HUES6 (cell line): Measurements from ENCODE around the gene PPP1R9A.

ENCODE experiments used
- H3K27ac ChIP-seq: 2 replicates; pipeline ENCODE4 v1.7.0; 2013; ENCODE audit warnings: low read depth, mild to moderate bottlenecking, low read length, inconsistent platforms
- H3K27me3 ChIP-seq: 2 replicates; pipeline ENCODE4 v1.6.1; 2013; ENCODE audit warnings: low read length; ENCODE audit not compliant: control insufficient read depth, insufficient read depth
- H3K36me3 ChIP-seq: 2 replicates; pipeline ENCODE4 v1.6.1; 2013; ENCODE audit warnings: low read length; ENCODE audit not compliant: control insufficient read depth, insufficient read depth
- H3K4me1 ChIP-seq: 2 replicates; pipeline ENCODE4 v1.6.1; 2013; ENCODE audit warnings: low read length; ENCODE audit not compliant: control insufficient read depth, insufficient read depth
- H3K4me3 ChIP-seq: 2 replicates; pipeline ENCODE4 v1.5.1; 2013; ENCODE audit warnings: low read depth, low read length
- H3K9ac ChIP-seq: one replicate; pipeline ENCODE4 v1.6.1; 2013; ENCODE audit warnings: mild to moderate bottlenecking, low read length
- H3K9me3 ChIP-seq: 2 replicates; pipeline ENCODE4 v1.6.1; 2013; ENCODE audit warnings: low read depth, low read length; ENCODE audit not compliant: control insufficient read depth, insufficient read depth

PPP1R9A gene

GRCh38 chr7:95204618-95205017 is 297.2 kb downstream of the PPP1R9A start:
- Histone ChIP-seq H3K4me1 (no peaks in the 10 kb centered on the region), H3K27ac (no peak overlapping the region), H3K27me3 (no peaks in the 10 kb centered on the region), H3K36me3 (no peaks in the 10 kb centered on the region), H3K9ac (no peak overlapping the region), H3K9me3 (no peaks in the 10 kb centered on the region), H3K4me3 (no peak overlapping the region)

- Histone ChIP-seq H3K4me1 (no peaks in the 10 kb centered on the region), H3K36me3 (no peaks in the 10 kb centered on the region), H3K9ac (no peak overlapping the region), H3K4me3 (no peak overlapping the region), H3K27ac (no peak overlapping the region), H3K27me3 (no peaks in the 10 kb centered on the region), H3K9me3 (no peaks in the 10 kb centered on the region)
Measured at GRCh38 chr7:95205665-95206225, 298.4 kb downstream of the PPP1R9A start.

DNA sequence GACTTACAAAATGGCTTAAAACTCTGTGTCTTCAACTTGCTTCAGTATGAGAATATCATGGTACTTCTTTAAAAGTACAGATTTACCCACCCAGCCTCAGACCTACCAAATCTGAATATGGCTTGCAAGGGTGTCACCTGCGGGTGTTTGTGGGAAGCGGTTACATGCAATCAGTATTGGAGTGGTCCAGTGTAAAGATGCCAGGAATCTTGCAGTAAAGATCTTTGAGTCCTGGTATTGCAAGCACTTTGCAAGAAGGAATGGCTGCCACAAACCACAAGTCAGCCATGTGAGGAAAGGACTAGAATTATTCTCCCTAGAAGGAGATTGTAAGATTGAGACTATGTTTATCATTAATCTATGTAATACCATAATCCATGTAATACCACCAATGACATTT is 301.9 kb downstream of the PPP1R9A start:
- Histone ChIP-seq H3K36me3 (no peaks in the 10 kb centered on the region), H3K9me3 (no peaks in the 10 kb centered on the region), H3K4me1 (no peaks in the 10 kb centered on the region), H3K4me3 (no peak overlapping the region), H3K27me3 (no peaks in the 10 kb centered on the region), H3K27ac (no peak overlapping the region), H3K9ac (no peak overlapping the region)

GRCh38 chr7:95209788-95210187 is 302.4 kb downstream of the PPP1R9A start:
- H3K9me3 ChIP-seq, result no peaks in the 10 kb centered on the region
- H3K27ac ChIP-seq, result no peak overlapping the region
- H3K9ac ChIP-seq, result no peak overlapping the region
- H3K4me1 ChIP-seq, result no peaks in the 10 kb centered on the region
- H3K36me3 ChIP-seq, result no peaks in the 10 kb centered on the region
- H3K4me3 ChIP-seq, result no peak overlapping the region
- no peaks in the 10 kb centered on the region for H3K27me3 ChIP-seq

- H3K4me1 ChIP-seq, result no peaks in the 10 kb centered on the region
- no peak overlapping the region for H3K27ac ChIP-seq
- H3K9ac ChIP-seq, result no peak overlapping the region
- H3K27me3 ChIP-seq, result no peaks in the 10 kb centered on the region
- no peaks in the 10 kb centered on the region for H3K9me3 ChIP-seq
- no peak overlapping the region for H3K4me3 ChIP-seq
- H3K36me3 ChIP-seq, result no peaks in the 10 kb centered on the region
Measured at GRCh38 chr7:95213148-95213547, 305.8 kb downstream of the PPP1R9A start.

DNA sequence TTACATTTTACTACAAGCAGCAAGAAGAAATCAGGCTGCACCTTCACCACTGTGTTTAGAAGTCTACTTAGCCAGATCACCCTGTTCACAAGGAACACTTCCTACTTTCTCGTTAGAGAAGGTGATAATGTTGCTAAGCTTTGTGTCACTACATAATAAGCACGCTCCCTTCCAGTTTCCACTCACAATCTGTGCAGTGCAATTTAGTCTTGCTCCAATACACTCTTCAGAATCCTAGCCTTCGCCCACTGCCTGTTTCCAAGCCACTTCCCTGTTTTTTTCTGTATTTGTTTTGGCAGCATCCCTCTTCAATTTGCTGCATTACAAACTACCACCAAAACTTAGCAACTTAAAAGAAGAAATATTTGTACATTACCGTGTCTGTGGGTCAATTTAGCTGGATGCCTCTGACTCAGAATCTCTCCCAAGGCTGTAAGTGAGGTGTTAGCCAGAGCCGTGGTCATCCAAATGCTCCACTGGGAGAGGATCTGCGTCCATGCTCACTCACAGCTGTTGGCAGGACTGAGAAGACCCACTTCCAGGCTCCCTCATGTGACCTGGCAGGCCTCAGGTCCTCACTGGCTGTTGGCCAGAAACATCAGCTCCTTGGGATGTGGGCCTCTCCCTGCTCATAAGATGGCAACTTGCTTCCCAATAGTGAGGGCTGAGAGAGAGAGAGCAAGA is 306.6 kb downstream of the PPP1R9A start:
- Histone ChIP-seq H3K27me3 (no peaks in the 10 kb centered on the region), H3K4me3 (no peak overlapping the region), H3K9me3 (no peaks in the 10 kb centered on the region), H3K4me1 (no peaks in the 10 kb centered on the region), H3K36me3 (no peaks in the 10 kb centered on the region), H3K9ac (no peak overlapping the region), H3K27ac (no peak overlapping the region)

DNA sequence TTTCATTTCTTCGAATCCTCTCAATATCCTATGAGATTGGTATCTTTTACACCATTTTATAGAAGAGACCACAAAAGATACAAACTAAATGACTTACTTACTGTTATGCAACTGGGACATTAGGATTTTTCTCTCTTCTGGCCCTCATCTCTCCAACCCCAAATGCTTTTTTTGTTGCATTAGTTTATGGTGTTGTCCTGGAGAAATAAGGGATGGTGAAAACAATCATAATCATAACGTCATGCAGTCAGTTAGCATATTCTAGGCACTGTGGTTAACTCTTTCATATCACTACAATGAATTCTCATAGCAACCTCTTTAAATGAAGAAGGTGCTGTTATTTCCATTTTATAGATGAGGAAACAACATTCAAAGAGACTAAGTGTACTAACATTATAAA is 312.3 kb downstream of the PPP1R9A start:
- no peak overlapping the region for H3K4me3 ChIP-seq
- H3K9me3 ChIP-seq, result no peaks in the 10 kb centered on the region
- H3K36me3 ChIP-seq, result no peaks in the 10 kb centered on the region
- H3K4me1 ChIP-seq, result no peaks in the 10 kb centered on the region
- no peak overlapping the region for H3K9ac ChIP-seq
- H3K27me3 ChIP-seq, result no peaks in the 10 kb centered on the region
- H3K27ac ChIP-seq, result no peak overlapping the region

DNA sequence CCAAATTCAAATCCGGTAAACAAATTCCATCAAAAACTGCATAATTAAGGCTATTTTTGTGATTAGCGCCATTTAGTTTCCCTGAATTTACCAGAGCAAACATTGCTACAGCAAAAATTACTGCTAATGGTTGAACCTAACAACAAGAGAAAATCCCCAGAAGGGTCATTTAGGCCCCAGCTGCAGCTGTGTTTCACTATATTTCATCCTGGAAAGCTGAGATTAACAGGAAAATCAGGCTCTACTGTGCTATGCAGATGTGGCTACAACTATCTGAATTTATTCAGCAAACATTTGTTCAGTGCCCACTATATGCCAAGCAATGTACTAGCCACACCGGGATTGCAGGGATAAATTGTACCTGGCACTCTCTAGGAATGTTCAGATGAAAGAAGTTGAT is 312.9 kb downstream of the PPP1R9A start:
- Histone ChIP-seq H3K27ac (no peak overlapping the region), H3K4me1 (no peaks in the 10 kb centered on the region), H3K36me3 (no peaks in the 10 kb centered on the region), H3K4me3 (no peak overlapping the region), H3K9me3 (no peaks in the 10 kb centered on the region), H3K9ac (no peak overlapping the region), H3K27me3 (no peaks in the 10 kb centered on the region)

DNA sequence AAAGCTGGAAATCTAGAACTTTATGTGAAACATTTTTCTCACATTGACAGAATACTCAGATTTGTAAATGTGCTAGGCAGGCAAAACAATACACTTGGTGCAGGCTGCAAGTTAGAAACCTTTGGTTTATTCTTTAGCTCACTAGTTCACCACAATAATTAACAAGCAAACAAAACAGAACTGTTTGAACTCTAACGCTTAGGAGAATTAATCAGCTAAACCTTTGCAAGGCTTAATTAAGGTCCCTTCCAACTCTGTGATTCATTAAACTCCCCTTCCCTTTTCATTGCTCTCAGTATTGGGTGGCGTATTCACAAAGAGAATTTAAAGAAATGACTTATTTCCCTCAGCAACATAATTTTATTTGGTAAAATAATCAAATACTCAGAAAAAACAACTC is 317.9 kb downstream of the PPP1R9A start:
- H3K9me3 ChIP-seq, result no peaks in the 10 kb centered on the region
- H3K27ac ChIP-seq, result no peak overlapping the region
- no peaks in the 10 kb centered on the region for H3K27me3 ChIP-seq
- H3K36me3 ChIP-seq, result no peaks in the 10 kb centered on the region
- no peaks in the 10 kb centered on the region for H3K4me1 ChIP-seq
- H3K4me3 ChIP-seq, result no peak overlapping the region
- no peak overlapping the region for H3K9ac ChIP-seq

DNA sequence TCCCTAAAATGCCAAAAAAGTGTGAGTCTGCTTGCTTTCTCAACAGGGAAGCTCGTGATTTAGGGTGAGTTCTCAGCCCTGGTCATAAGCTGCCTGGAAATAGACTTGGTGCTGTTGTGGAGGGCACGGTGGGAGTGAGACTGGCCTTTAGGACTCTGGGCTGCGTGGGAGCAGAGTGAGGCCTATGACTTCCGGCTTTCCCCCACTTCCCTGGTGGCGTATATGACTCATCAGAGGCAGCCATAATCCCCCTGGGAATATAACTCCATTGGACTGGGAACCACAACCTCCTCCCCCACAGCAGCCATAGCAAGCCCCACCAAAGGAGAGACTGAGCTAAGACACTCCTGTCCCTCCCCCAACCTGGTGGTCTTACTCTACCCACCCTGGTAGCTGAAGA is 321.9 kb downstream of the PPP1R9A start:
- Histone ChIP-seq H3K4me3 (no peak overlapping the region), H3K36me3 (no peaks in the 10 kb centered on the region), H3K9me3 (no peaks in the 10 kb centered on the region), H3K9ac (no peak overlapping the region), H3K27ac (no peak overlapping the region), H3K4me1 (no peaks in the 10 kb centered on the region), H3K27me3 (no peaks in the 10 kb centered on the region)

- H3K27me3 ChIP-seq, result no peaks in the 10 kb centered on the region
- H3K4me1 ChIP-seq, result no peaks in the 10 kb centered on the region
- no peaks in the 10 kb centered on the region for H3K9me3 ChIP-seq
- H3K9ac ChIP-seq, result no peak overlapping the region
- no peak overlapping the region for H3K27ac ChIP-seq
- no peaks in the 10 kb centered on the region for H3K36me3 ChIP-seq
- H3K4me3 ChIP-seq, result no peak overlapping the region
Measured at GRCh38 chr7:95238252-95238943, 331.0 kb downstream of the PPP1R9A start.
